Measurements from ENCODE around the gene TAPT1.

Gene TAPT1

GRCh38 chr4:16133406-16133805 is 92.9 kb downstream of the TAPT1 start:
- no peak overlapping the region for H3K27ac ChIP-seq
- TF ChIP-seq ZFX (IDR thresholded peaks at IDR 0.05; ENCODE audit: borderline replicate concordance): no peak
- TF ChIP-seq, protein P1, sequence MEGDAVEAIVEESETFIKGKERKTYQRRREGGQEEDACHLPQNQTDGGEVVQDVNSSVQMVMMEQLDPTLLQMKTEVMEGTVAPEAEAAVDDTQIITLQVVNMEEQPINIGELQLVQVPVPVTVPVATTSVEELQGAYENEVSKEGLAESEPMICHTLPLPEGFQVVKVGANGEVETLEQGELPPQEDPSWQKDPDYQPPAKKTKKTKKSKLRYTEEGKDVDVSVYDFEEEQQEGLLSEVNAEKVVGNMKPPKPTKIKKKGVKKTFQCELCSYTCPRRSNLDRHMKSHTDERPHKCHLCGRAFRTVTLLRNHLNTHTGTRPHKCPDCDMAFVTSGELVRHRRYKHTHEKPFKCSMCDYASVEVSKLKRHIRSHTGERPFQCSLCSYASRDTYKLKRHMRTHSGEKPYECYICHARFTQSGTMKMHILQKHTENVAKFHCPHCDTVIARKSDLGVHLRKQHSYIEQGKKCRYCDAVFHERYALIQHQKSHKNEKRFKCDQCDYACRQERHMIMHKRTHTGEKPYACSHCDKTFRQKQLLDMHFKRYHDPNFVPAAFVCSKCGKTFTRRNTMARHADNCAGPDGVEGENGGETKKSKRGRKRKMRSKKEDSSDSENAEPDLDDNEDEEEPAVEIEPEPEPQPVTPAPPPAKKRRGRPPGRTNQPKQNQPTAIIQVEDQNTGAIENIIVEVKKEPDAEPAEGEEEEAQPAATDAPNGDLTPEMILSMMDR (IDR thresholded peaks at IDR 0.05): no peak

DNA sequence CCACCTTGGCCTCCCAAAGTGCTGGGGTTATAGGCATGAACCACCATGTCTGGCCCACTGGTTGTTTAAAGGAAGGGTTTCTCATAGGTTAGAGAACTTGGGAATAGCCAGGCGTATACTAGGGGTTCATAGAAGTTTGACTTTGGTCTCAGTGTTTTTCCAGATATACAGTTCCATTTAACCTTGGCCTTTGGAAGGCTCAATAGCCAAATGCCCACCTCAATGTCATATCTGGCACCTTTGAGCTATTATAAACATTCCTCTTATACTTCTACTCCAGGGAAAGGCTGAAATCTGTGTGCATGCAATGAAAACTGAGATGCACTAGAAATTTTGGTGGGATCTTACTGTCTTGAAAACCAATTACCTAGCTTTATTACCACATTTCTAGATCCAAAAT is 95.0 kb downstream of the TAPT1 start:
- TF ChIP-seq, protein P1 (IDR thresholded peaks at IDR 0.05): no peak
- TF ChIP-seq ZFX (IDR thresholded peaks at IDR 0.05; ENCODE audit: borderline replicate concordance): no peak

DNA sequence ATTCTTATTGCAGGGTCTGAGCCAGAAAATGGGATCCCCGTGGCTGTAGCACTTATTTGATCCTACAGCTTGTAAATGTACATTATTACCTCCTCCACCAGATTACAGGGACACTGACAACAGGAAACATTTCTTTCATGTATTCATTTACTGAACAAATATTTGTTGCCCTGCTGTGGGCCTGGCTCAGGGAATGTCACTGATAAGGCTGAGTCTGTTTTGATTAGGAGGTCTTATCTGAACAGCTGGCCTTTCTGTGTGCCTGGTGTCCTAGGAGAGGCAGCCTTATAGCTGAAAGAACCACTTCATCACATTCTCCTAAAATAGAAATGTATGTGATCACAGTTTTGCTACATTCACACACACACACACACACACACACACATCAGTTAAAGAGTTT is 96.9 kb downstream of the TAPT1 start:
- TF ChIP-seq, protein P1 (IDR thresholded peaks at IDR 0.05): no peak
- no peak for TF ChIP-seq ZFX (IDR thresholded peaks at IDR 0.05; ENCODE audit: borderline replicate concordance)
- no peak overlapping the region for H3K27ac ChIP-seq

More for the DNA sequence above, 95.0 kb downstream of the TAPT1 start:
- no peak overlapping the region for H3K27ac ChIP-seq

GRCh38 chr4:16126714-16127113 is 99.6 kb downstream of the TAPT1 start:
- TF ChIP-seq, protein P1 (IDR thresholded peaks at IDR 0.05): no peak
- TF ChIP-seq ZFX (IDR thresholded peaks at IDR 0.05; ENCODE audit: borderline replicate concordance): no peak
- H3K27ac ChIP-seq: no peak overlapping the region

DNA sequence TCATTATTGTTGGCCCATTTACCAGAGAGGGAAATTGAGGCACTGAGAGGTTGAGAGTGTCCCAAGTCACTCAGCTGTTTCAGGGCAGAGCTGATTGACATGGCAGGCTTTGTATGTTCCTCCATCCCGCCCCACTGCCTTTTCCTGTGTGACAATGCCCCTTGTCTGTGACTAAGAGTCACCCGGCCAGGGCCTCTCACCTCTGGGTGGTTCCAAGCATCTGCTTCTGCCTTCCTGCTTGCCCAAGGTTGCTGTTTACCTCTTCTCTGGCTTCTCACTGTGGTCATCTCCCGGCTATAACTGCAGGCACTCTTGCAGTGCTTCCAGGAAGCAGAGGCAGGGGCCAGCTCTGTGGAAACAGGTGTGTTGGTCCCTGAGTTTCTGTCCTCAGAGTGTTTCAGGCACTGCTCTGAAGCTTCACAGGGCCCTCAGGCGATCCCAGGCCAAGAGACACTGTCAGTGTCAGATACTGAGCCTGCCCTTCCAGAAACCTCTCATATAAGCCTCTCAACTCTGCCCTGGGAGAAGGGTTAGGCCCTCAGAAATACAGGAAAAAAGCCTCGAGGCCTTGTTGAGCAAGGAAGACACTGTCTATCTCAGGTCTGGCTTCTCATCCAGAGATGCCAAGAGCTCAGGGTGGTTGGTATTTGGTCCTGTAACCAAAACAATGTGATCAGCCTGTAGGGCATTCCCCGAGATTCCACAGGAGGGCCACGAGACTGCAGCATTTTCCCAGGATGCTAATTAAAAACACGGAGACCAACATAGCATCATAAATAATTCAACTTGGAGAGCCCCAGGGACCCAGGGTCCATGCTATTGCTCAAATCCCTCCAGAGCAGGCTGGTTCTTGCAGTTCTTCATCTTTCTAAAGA is 100.5 kb downstream of the TAPT1 start:
- no peak overlapping the region for H3K27ac ChIP-seq
- no peak for TF ChIP-seq ZFX (IDR thresholded peaks at IDR 0.05; ENCODE audit: borderline replicate concordance)
- TF ChIP-seq, protein P1 (IDR thresholded peaks at IDR 0.05): no peak

DNA sequence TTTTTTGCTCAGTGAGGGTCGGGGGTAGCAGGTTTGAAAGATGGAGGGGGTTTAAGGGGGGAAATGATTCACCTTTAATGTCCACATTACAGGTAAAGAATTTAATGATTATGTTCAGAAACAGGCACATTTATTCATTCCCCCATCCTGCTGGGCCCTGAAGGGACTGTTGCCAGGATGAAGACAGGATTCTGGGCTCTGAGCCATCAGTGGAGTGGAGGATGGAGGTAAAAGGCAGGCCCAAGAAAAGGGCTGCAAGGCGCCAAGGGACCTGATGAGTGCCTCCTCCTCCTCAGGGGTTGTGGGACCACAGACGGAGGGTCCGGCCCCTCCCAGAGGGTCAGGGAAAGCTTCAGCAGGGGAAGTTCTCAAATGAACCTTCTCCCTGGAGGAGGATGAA is 102.0 kb downstream of the TAPT1 start:
- TF ChIP-seq, protein P1 (IDR thresholded peaks at IDR 0.05): no peak
- TF ChIP-seq ZFX (IDR thresholded peaks at IDR 0.05; ENCODE audit: borderline replicate concordance): no peak
- no peak overlapping the region for H3K27ac ChIP-seq

- no peak overlapping the region for H3K27ac ChIP-seq
- TF ChIP-seq ZFX (IDR thresholded peaks at IDR 0.05; ENCODE audit: borderline replicate concordance): no peak
- TF ChIP-seq, protein P1 (IDR thresholded peaks at IDR 0.05): no peak
Observed at GRCh38 chr4:16123356-16124084, 102.8 kb downstream of the TAPT1 start.
